Kidney epithelial cell (primary cell): ENCODE measurements around the gene TSPAN31. TPM values are rescaled to one million over a fixed set of nuclear protein-coding genes. Genes with fewer than 3 reads are reported as not detected.
"Not testable (repeated sequence)": the region's sequence is repeated elsewhere in the genome, so short reads cannot be mapped to it uniquely, and the experiment has no call there.

Experiments
- DNase-seq: peaks from one replicate; pipeline ENCODE4 v3.0.0-alpha.2; 2010; ENCODE audit warnings: low read depth
- H3K27me3 ChIP-seq: 2 replicates; pipeline ENCODE4 v1.6.0; 2011; ENCODE audit warnings: low read length; ENCODE audit not compliant: control insufficient read depth, insufficient read depth
- H3K36me3 ChIP-seq: 2 replicates; pipeline ENCODE4 v1.5.1; 2011; ENCODE audit warnings: low read length; ENCODE audit not compliant: control insufficient read depth, insufficient read depth
- H3K4me3 ChIP-seq: 2 replicates; pipeline ENCODE4 v1.5.1; 2011; ENCODE audit warnings: low read depth, mild to moderate bottlenecking, control low read depth, low read length
- CTCF ChIP-seq: IDR thresholded peaks from 2 replicates; pipeline ENCODE4 v1.5.1; 2011; ENCODE audit warnings: mild to moderate bottlenecking, moderate library complexity, low read length, control low read depth, inconsistent platforms; ENCODE audit not compliant: insufficient read depth, poor library complexity, severe bottlenecking
- total RNA-seq: library from RNA; depleted of rRNA; stranded (reverse); fragments of >200 nt; gene quantifications from 2 replicates; pipeline ENCODE4 v1.2.3, GENCODE V29; 2015

TSPAN31 gene
- total RNA-seq, 1 donor from 2014 or later = 77.1 TPM

GRCh38 chr12:57707250-57707649 lies 37.6 kb upstream of the TSPAN31 start:
- TF ChIP-seq CTCF = no peak
- no peak for DNase-seq
- Histone ChIP-seq H3K36me3 (no peaks in the 10 kb centered on the region), H3K4me3 (no peak overlapping the region), H3K27me3 (no peaks in the 10 kb centered on the region)

GRCh38 chr12:57708296-57708695 lies 36.5 kb upstream of the TSPAN31 start:
- Histone ChIP-seq H3K4me3 (no peak overlapping the region), H3K27me3 (no peaks in the 10 kb centered on the region), H3K36me3 (no peaks in the 10 kb centered on the region)
- TF ChIP-seq CTCF = no peak
- no peak for DNase-seq

DNA sequence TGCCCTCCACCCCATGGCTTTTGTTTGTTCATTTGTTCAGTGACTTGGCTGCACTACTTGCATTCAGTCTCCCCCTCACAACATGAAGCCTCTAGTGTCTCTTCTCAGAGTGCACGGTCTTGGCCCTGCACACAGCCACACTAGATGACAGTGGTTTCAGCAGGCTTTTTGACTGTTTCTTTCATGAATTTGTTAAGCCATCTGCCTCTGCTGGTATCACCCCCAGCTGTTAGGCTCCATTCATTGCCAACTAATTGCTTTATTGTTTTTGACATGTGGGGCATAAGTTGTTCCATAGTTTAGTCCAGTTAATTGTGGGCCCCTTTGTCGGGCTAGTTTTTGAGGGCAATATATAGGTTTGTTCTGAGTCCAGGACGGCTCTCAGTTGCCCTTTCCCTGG lies 32.1 kb upstream of the TSPAN31 start:
- no peak for TF ChIP-seq CTCF
- H3K27me3 ChIP-seq = no peaks in the 10 kb centered on the region
- no peak for DNase-seq
- H3K36me3 ChIP-seq = no peaks in the 10 kb centered on the region
- H3K4me3 ChIP-seq = no peak overlapping the region

- Histone ChIP-seq H3K4me3 (no peak overlapping the region), H3K36me3 (no peaks in the 10 kb centered on the region), H3K27me3 (no peaks in the 10 kb centered on the region)
- TF ChIP-seq CTCF = no peak
- no peak for DNase-seq
Observed at GRCh38 chr12:57713209-57713608, 31.6 kb upstream of the TSPAN31 start.

DNA sequence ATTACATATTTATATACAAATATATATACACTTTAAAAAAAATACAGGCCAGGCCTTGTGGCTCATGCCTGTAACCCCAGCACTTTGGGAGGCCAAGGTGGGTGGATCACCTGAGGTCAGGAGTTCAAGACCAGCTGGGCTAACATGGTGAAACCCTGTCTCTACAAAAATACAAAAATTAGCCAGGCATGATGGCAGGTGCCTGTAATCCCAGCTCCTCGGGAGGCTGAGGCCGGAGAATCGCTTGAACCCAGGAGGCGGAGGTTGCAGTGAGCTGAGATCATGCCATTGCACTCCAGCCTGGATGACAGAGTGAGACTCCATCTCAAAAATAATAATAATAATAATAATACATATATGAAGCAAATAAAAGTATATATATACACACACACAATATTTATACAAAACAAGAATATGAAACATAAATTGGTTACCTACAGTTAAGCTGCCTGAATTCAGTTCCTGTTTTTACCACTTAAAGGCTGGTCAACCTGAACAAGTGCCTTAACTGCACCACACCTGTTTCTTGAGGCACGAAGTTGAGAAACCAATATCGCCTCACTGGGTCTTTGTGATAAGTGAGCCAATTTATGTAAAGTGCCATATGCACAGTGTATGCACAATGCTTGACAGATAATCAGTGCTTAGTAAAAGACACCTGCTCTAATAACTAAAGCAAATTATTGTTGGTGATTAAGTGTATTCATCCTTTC lies 29.6 kb upstream of the TSPAN31 start:
- not testable (repeated sequence) for H3K4me3 ChIP-seq, H3K27me3 ChIP-seq, DNase-seq, H3K36me3 ChIP-seq

DNA sequence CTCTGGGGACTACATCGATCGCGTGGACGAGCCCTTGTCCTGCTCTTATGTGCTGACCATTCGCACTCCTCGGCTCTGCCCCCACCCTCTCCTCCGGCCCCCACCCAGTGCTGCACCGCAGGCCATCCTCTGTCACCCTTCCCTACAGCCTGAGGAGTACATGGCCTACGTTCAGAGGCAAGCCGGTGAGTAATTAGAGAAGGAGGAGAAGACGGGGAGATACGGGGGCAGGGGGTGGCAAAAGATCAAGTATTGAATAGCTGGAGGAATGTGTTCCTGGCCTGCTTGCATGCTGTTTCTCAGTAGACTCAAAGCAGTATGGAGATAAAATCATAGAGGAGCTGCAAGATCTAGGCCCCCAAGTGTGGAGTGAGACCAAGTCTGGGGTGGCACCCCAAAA lies 29.1 kb upstream of the TSPAN31 start:
- peaks cover 2% of the 10 kb centered on the region for H3K36me3 ChIP-seq

More for the DNA sequence above, 29.1 kb upstream of the TSPAN31 start:
- no peaks in the 10 kb centered on the region for H3K27me3 ChIP-seq
- no peak for TF ChIP-seq CTCF
- no peak for DNase-seq
- no peak overlapping the region for H3K4me3 ChIP-seq
